Common myeloid progenitor, CD34-positive (primary cell): ENCODE measurements around the gene XRN1.

ENCODE experiments used
- CTCF ChIA-PET: fragments of 350-600 bp; sonication (Branson Sonifier 250); formaldehyde crosslinking; loops from one replicate; lab custom pipeline; 2021; ENCODE audit warnings: antibody characterized with exemption; lab: Charles Lee
- POLR2A ChIA-PET: fragments of 350-600 bp; sonication (Branson Sonifier 250); formaldehyde crosslinking; loops from one replicate; lab custom pipeline; 2021; ENCODE audit warnings: antibody characterized with exemption; lab: Charles Lee
- DNase-seq, 3 donors: peaks; one replicate each; pipeline versions ENCODE4 v3.0.0 to v3.0.0-alpha.2; 2013
- H3K27ac ChIP-seq, 2 experiments: 1 replicate in 1 of 2; 2 replicates in 1 of 2; pipeline ENCODE4 v1.7.0; 2013; ENCODE audit warnings: inconsistent platforms in 2 of 2, low read length in 2 of 2, mild to moderate bottlenecking in 2 of 2, low read depth in 1 of 2, moderate library complexity in 1 of 2; ENCODE audit not compliant: severe bottlenecking in 2 of 2, insufficient read depth in 1 of 2, poor library complexity in 1 of 2
- H3K27me3 ChIP-seq, 5 experiments: replicated peaks in 2 of 5; 1 replicate in 3 of 5; 2 replicates in 2 of 5; pipeline versions ENCODE4 v1.6.1 to v1.7.0; 2013; ENCODE audit warnings: low read length in 4 of 5, mild to moderate bottlenecking in 2 of 5, moderate library complexity in 2 of 5, inconsistent platforms in 1 of 5; ENCODE audit not compliant: insufficient read depth in 5 of 5, control insufficient read depth in 4 of 5
- H3K36me3 ChIP-seq, 4 experiments: 1 replicate in 2 of 4; 2 replicates in 2 of 4; pipeline versions ENCODE4 v1.6.1 to v1.7.0; 2013; ENCODE audit warnings: low read length in 3 of 4, control low read depth in 1 of 4, mild to moderate bottlenecking in 1 of 4; ENCODE audit not compliant: control insufficient read depth in 4 of 4, insufficient read depth in 4 of 4
- H3K4me1 ChIP-seq, 4 experiments: 1 replicate in 3 of 4; 2 replicates in 1 of 4; pipeline versions ENCODE4 v1.6.1 to v1.7.1; 2013; ENCODE audit warnings: low read length in 3 of 4, mild to moderate bottlenecking in 3 of 4, control low read depth in 1 of 4, inconsistent platforms in 1 of 4, moderate library complexity in 1 of 4; ENCODE audit not compliant: control insufficient read depth in 4 of 4, insufficient read depth in 4 of 4; ENCODE audit errors: control extremely low read depth in 1 of 4
- H3K4me3 ChIP-seq, 7 experiments: 1 replicate in 4 of 7; 2 replicates in 3 of 7; pipeline versions ENCODE4 v1.5.1 to v1.7.0; 2013; ENCODE audit warnings: mild to moderate bottlenecking in 7 of 7, low read length in 6 of 7, moderate library complexity in 6 of 7, inconsistent platforms in 2 of 7, low read depth in 2 of 7, control low read depth in 1 of 7; ENCODE audit not compliant: insufficient read depth in 4 of 7, control insufficient read depth in 1 of 7; ENCODE audit errors: extremely low read depth in 1 of 7
- H3K9me3 ChIP-seq, 5 experiments: 1 replicate in 4 of 5; 2 replicates in 1 of 5; pipeline versions ENCODE4 v1.6.1 to v1.7.1; 2013; ENCODE audit warnings: low read length in 4 of 5, mild to moderate bottlenecking in 2 of 5, inconsistent platforms in 1 of 5, low read depth in 1 of 5, moderate library complexity in 1 of 5; ENCODE audit not compliant: control insufficient read depth in 4 of 5, insufficient read depth in 2 of 5; ENCODE audit errors: control extremely low read depth in 1 of 5
- WGBS: methylation state at CpG from one replicate; pipeline ENCODE4 v1.1.5; 2013; ENCODE audit not compliant: insufficient coverage; 5-methylcytosine and 5-hydroxymethylcytosine counted together

The XRN1 gene

DNA sequence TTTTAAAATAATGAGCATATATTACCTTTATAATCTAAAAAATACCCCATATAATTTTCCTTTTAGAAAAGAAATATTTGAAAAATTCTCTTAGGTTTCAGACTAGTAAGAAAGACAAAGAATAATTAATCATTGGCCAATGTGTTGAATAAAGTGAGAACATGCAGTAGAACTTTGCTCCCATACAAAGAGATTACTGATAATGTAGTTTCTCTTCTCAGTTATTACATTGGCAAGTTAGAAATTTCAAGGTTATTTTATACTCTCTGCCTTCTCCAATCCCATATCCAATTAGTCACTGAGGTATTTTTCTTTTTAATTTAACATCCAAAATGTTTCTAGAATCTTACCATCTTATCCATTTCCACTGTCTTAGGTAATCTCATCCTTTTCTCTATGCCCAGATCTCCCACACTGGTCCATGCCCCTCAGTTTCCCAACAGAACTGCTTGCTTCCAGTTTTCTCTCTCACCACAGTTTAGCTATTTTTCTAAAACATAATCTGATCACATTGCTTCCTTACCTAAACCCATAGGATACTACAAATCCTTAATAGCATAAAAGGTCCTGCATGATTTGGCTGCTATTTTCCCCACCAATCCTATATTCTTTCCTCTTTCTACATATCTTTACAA lies 10.8 kb downstream of the XRN1 start:
- no peaks in the 10 kb centered on the region for H3K4me1 ChIP-seq
- no peak for DNase-seq
- no peaks in the 10 kb centered on the region for H3K27me3 ChIP-seq
- CTCF ChIA-PET: interaction anchor here (1.2 kb wide), 1 partner anchor 8 kb away, joined by 3 read pairs; no protein-coding TSS in a partner anchor
- H3K9me3 ChIP-seq: peaks cover 0 to 3% (median 0%) of the 10 kb centered on the region in 5 experiments
- POLR2A ChIA-PET: no interaction called here
- no peak overlapping the region for H3K4me3 ChIP-seq
- peaks cover 2 to 20% (median 6%) of the 10 kb centered on the region in 4 experiments for H3K36me3 ChIP-seq
- H3K27ac ChIP-seq: no peak overlapping the region

DNA sequence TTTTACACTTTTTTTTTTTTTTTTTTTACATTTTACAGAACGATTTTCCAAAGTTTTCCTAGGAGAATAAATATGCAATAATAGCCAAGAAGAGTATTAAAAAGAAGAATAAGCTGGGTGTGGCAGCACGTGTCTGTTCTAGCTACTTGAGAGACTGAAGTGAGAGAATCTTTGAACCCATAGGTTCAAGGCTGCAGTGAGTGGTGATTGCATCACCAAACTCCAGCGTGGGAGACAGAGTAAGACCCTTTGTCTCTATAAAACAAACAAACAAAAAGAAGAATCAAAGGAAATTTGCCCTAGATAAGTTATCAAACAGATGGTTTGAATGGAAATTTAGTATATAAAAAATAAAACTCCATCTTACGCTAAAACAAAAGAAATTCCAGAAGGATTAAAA lies 13.3 kb downstream of the XRN1 start:
- no peak overlapping the region for H3K4me3 ChIP-seq
- CTCF ChIA-PET: interaction anchor here (0.7 kb wide), 1 partner anchor 587 kb away, joined by 4 read pairs; no protein-coding TSS in a partner anchor
- POLR2A ChIA-PET: interaction anchor here (0.6 kb wide), 1 partner anchor 500 kb away, joined by 6 read pairs; no protein-coding TSS in a partner anchor
- 100% methylated on average over 1 of the region's 4 CpGs for WGBS
- H3K4me1 ChIP-seq: no peaks in the 10 kb centered on the region
- H3K36me3 ChIP-seq: peaks cover 10 to 34% (median 17%) of the 10 kb centered on the region in 4 experiments
- H3K9me3 ChIP-seq: no peaks in the 10 kb centered on the region
- H3K27ac ChIP-seq: no peak overlapping the region
- no peaks in the 10 kb centered on the region for H3K27me3 ChIP-seq
- no peak for DNase-seq

DNA sequence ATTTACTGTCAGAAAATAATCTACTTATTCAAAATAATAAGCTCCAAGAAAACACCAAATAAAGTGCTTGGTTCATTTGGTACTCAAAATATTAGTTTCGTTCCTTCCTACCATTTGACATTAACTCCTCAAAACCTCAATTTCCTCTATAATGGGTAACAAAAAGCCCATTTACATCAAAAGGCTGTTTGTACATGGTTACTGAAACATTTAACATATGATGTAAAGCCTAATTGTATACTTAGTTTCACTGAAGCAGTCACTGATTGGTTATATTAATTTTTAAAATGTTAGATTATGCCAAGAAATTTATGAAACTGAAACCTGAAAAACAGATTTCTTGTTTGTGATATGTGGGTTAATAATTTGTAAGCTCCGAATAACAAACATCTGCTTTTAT lies 14.7 kb downstream of the XRN1 start:
- Histone ChIP-seq H3K4me1 (no peaks in the 10 kb centered on the region), H3K27me3 (no peaks in the 10 kb centered on the region), H3K9me3 (no peaks in the 10 kb centered on the region), H3K36me3 (peaks cover 15 to 38% (median 25%) of the 10 kb centered on the region in 4 experiments), H3K4me3 (no peak overlapping the region), H3K27ac (no peak overlapping the region)
- WGBS: no CpG with 5 or more reads among the region's 2 CpGs
- no peak for DNase-seq
- ChIA-PET POLR2A (no interaction called here), CTCF (no interaction called here)

DNA sequence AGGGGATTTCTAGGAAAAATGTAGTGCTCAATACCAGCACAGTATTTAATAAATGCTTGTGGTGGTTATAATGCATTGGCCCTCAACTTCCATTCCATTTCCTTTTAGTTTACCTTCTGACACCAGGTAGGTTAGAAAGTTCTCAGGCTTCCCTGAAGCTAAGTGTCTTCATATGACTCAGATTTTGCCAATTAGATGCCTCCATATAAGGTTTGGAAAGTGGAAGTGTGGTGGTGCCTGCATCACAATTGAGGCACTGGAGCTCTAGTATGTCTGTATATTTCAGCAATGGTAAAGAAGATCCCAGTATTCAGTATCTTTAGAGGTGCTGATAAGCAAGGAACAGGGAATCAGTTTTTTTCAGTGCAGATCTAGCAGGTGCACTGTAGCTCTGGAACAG lies 18.3 kb downstream of the XRN1 start:
- Histone ChIP-seq H3K27ac (no peak overlapping the region), H3K36me3 (peaks cover 24 to 46% (median 31%) of the 10 kb centered on the region in 4 experiments), H3K9me3 (no peaks in the 10 kb centered on the region), H3K4me1 (no peaks in the 10 kb centered on the region), H3K27me3 (no peaks in the 10 kb centered on the region), H3K4me3 (no peak overlapping the region)
- ChIA-PET CTCF (no interaction called here), POLR2A (no interaction called here)
- DNase-seq: no peak

DNA sequence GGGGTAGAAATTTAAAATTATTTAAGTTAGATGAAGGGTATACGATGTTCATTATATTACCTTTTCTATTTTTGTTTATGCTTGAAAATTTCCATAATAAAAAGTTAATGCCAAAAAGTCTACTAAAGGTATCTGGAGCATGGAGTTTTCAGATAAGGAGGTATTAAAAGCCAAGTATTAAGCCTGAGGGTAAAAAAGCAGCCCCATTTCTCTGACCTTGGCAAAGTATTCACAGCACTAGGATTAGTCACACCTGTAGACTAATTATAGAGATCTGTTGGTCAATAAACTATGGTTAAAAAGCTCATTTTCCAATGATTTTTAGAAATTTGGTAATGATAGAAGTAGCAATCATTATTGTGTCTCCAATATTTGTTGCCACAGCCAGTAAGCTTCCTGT lies 23.1 kb downstream of the XRN1 start:
- WGBS: no CpG with 5 or more reads among the region's 1 CpG
- Histone ChIP-seq H3K4me1 (no peaks in the 10 kb centered on the region), H3K27ac (peak overlapping the region in 1 of 2 experiments; percentile 0), H3K9me3 (no peaks in the 10 kb centered on the region), H3K27me3 (no peaks in the 10 kb centered on the region), H3K36me3 (peaks cover 19 to 47% (median 31%) of the 10 kb centered on the region in 4 experiments), H3K4me3 (no peak overlapping the region)
- POLR2A ChIA-PET: no interaction called here
- no peak for DNase-seq
- CTCF ChIA-PET: no interaction called here

DNA sequence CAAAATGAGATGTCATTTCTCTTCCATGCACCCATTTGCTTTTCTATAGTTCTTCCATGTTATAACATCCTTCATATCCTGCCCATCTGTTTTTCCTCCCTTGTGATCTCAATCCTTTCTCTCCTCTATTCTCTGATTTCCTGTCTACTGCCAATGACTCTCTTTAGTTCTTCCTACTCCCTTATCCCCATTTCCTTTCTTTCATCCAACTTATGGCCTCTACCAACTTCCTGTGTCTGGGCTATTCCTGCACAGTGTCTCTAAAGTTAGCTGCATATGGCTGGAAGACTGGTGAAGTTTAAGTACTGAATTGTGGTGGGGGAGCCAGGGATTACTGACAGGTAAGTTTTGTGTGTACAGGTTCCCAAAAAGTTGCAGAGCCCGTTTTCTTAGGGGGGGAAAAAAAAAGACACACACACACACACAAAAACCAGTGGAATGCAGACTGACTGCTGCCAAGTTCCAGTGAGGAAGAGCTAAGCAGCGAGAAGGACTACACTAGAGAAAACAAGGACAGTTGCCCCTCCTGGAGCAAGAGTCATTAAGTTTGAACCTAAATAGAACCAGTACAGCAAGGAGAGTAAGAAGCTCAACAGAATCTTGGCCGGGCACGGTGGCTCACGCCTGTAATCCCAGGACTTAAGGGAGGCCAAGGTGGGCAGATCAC lies 28.8 kb downstream of the XRN1 start:
- CTCF ChIA-PET: no interaction called here
- POLR2A ChIA-PET: interaction anchor here (0.6 kb wide), 1 partner anchor 8 kb away, joined by 3 read pairs; no protein-coding TSS in a partner anchor
- WGBS: 92% methylated on average over 4 of the region's 5 CpGs
- Histone ChIP-seq H3K36me3 (peaks cover 19 to 67% (median 34%) of the 10 kb centered on the region in 4 experiments), H3K9me3 (no peaks in the 10 kb centered on the region), H3K4me3 (no peak overlapping the region), H3K4me1 (no peaks in the 10 kb centered on the region), H3K27me3 (no peaks in the 10 kb centered on the region), H3K27ac (no peak overlapping the region)
- DNase-seq: no peak

DNA sequence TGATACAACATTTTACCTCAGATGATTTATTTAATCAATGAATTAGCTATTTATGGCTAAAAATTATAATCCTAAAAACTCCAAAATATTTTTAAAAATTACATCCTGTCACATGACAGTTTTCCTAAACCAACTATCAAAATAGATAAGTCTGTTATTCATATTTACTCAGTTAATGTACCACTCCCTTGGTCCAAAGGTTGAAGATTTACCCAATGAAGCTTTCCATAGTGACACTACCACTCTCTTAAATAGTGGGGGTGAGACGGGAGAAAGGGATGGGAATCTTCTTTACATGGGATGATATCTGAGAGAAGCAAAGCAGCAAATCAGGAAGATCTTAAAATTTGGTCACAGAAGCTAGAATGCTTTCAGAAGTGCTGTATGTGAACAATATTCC lies 30.5 kb downstream of the XRN1 start:
- CTCF ChIA-PET: interaction anchor here (1.5 kb wide), 1 partner anchor 28 kb away, joined by 3 read pairs; no protein-coding TSS in a partner anchor
- H3K27ac ChIP-seq: no peak overlapping the region
- POLR2A ChIA-PET: no interaction called here

More for the DNA sequence above, 30.5 kb downstream of the XRN1 start:
- Histone ChIP-seq H3K27me3 (no peaks in the 10 kb centered on the region), H3K4me3 (no peak overlapping the region), H3K4me1 (no peaks in the 10 kb centered on the region), H3K36me3 (peaks cover 20 to 78% (median 35%) of the 10 kb centered on the region in 4 experiments), H3K9me3 (no peaks in the 10 kb centered on the region)
- no peak for DNase-seq
- no CpG with 5 or more reads among the region's 1 CpG for WGBS
